Mesothelial cell of epicardium (in vitro differentiated cells): ENCODE measurements around the gene BTC. TPM values are rescaled to one million over a fixed set of nuclear protein-coding genes. Genes with fewer than 3 reads are reported as not detected.
"Not testable (repeated sequence)": the region's sequence is repeated elsewhere in the genome, so short reads cannot be mapped to it uniquely, and the experiment has no call there.

Source experiments
- DNase-seq, 2 experiments: peaks; one replicate each; pipeline ENCODE4 v3.0.0; 2021; ENCODE audit warnings: low spot score in 2 of 2; ENCODE audit not compliant: unreplicated experiment in 2 of 2
- H3K27ac Mint-ChIP-seq: 2 replicates; pipeline ENCODE4 v1.8.0; 2021; ENCODE audit warnings: mixed read lengths
- H3K27me3 Mint-ChIP-seq: 2 replicates; pipeline ENCODE4 v1.8.0; 2021; ENCODE audit warnings: low read depth, mixed read lengths
- H3K36me3 Mint-ChIP-seq: 2 replicates; pipeline ENCODE4 v1.8.0; 2021; ENCODE audit warnings: mixed read lengths
- H3K4me1 Mint-ChIP-seq: 2 replicates; pipeline ENCODE4 v1.8.0; 2021; ENCODE audit warnings: mixed read lengths
- H3K4me3 Mint-ChIP-seq: 2 replicates; pipeline ENCODE4 v1.8.0; 2021; ENCODE audit warnings: mild to moderate bottlenecking, moderate library complexity, mixed read lengths
- H3K9me3 Mint-ChIP-seq: 2 replicates; pipeline ENCODE4 v1.8.0; 2021; ENCODE audit warnings: mixed read lengths
- total RNA-seq: library from RNA; stranded (reverse); gene quantifications from 3 replicates; pipeline ENCODE4 v1.2.1, GENCODE V29; 2021
- TF ChIP-seq, protein P1 (sequence below): fragments of 200-600 bp; sonication (generic); IDR thresholded peaks from one replicate; pipeline ENCODE4 v1.5.0; 2021; ENCODE audit warnings: antibody characterized with exemption; ENCODE audit not compliant: unreplicated experiment

Gene BTC
- total RNA-seq, 1 donor from 2014 or later: 1.6 TPM

DNA sequence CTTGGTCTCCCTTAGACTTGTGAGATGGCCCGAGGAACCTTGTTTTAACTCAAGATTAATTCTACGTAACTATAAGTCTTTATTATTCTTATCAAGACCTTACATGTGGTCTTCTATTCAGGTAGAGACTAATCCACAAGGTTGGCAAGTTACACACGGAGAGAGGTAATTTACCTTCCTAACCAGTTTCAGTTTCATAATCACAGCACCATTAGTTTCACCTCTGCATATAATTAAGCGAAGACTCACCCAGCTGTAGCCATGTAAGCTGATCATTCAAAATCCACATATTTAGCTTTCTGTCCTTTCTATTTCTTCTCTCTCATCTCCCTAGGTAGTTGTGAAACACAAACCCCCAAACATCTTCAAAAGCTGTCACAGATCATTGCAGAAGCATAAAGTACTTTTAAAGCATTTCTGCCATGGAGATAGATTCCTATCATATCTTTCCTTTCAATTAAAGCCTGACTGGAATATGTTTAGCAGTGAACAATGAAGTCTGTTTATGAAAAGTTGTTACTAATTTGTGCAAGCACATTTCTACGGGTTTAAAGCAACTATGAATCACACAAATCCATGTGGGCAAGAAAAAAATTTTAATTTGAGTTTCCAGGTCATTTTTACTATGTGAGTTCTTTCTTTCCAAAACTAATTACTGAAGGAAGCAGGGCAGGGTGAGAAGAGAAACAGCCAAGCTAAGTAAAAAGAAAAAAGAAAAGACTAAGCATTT lies 78.5 kb downstream of the BTC start:
- DNase-seq: no peak
- Mint-ChIP-seq H3K4me1 (peaks cover 6% of the 10 kb centered on the region), H3K27me3 (no peaks in the 10 kb centered on the region), H3K9me3 (peaks cover 22% of the 10 kb centered on the region), H3K4me3 (no peak overlapping the region), H3K27ac (peak overlapping the region; percentile 4), H3K36me3 (peaks cover 4% of the 10 kb centered on the region)
- TF ChIP-seq, protein P1, sequence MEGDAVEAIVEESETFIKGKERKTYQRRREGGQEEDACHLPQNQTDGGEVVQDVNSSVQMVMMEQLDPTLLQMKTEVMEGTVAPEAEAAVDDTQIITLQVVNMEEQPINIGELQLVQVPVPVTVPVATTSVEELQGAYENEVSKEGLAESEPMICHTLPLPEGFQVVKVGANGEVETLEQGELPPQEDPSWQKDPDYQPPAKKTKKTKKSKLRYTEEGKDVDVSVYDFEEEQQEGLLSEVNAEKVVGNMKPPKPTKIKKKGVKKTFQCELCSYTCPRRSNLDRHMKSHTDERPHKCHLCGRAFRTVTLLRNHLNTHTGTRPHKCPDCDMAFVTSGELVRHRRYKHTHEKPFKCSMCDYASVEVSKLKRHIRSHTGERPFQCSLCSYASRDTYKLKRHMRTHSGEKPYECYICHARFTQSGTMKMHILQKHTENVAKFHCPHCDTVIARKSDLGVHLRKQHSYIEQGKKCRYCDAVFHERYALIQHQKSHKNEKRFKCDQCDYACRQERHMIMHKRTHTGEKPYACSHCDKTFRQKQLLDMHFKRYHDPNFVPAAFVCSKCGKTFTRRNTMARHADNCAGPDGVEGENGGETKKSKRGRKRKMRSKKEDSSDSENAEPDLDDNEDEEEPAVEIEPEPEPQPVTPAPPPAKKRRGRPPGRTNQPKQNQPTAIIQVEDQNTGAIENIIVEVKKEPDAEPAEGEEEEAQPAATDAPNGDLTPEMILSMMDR: no peak

DNA sequence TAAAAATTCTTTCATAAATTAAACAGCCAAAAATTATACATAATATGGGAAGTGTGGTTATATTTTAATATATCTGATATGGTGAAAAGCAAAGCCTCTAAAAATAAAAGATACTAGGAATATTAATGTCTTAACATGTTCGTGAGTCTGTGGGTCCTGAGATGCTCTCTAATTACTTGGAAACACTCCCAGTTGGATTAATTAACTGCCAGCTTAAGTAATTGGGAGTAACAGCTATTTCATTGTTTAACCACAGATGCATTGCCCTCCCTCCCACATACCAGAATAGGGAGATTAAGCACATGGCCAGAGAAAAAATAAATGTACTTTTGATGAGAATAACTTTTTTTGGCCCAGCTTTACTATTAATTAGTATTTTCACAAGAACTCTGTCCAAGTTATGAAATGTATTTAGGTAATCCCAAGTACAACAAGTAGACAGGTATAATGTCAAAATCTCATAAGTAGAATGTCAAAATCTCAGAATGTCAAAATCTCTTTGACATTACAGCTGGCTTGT lies 79.7 kb downstream of the BTC start:
- Mint-ChIP-seq H3K27me3 (no peaks in the 10 kb centered on the region), H3K27ac (no peak overlapping the region), H3K36me3 (peaks cover 4% of the 10 kb centered on the region), H3K4me3 (no peak overlapping the region), H3K4me1 (peaks cover 6% of the 10 kb centered on the region), H3K9me3 (peaks cover 26% of the 10 kb centered on the region)
- no peak for DNase-seq
- TF ChIP-seq, protein P1: no peak

DNA sequence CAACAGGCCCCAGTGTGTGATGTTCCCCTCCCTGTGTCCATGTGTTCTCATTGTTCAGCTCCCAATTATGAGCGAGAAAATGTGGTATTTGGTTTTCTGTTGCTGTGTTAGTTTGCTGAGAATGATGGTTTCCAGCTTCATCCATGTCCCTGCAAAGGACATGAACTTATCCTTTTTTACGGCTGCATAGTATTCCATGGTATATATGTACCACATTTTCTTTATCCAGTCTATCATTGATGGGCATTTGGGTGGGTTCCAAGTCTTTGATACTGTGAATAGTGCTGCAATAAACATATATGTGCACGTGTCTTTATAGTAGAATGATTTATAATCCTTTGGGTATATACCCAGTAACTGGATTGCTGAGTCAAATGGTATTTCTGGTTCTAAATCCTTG lies 86.2 kb downstream of the BTC start:
- not testable (repeated sequence) for H3K4me3 Mint-ChIP-seq, H3K27me3 Mint-ChIP-seq, H3K27ac Mint-ChIP-seq, DNase-seq, H3K4me1 Mint-ChIP-seq, H3K36me3 Mint-ChIP-seq
- peaks cover 32% of the 10 kb centered on the region for H3K9me3 Mint-ChIP-seq

Other genes with a start within 250 kb of the BTC start
- 12.6 to 13.9 TPM (median 13.6 TPM) in 3 replicates for gene PARM1, start 138.6 kb upstream of the BTC start, total RNA-seq